ENCODE data around the gene STK39.
A peak's percentile ranks its signal among the peaks of the same experiment; 100 is the strongest.
"Not testable (repeated sequence)": the region's sequence is repeated elsewhere in the genome, so short reads cannot be mapped to it uniquely, and the experiment has no call there.

STK39 gene

GRCh38 chr2:168130346-168130745 lies 117.0 kb downstream of the STK39 start:
- DNase-seq: no peak

GRCh38 chr2:168127371-168127770 lies 120.0 kb downstream of the STK39 start:
- DNase-seq: no peak

GRCh38 chr2:168122210-168122609 lies 125.2 kb downstream of the STK39 start:
- not testable (repeated sequence) for DNase-seq

- DNase-seq: no peak
Measured at GRCh38 chr2:168120730-168121129, 126.7 kb downstream of the STK39 start.

- DNase-seq: no peak
Measured at GRCh38 chr2:168120310-168120709, 127.1 kb downstream of the STK39 start.

- peak; percentile 66 for DNase-seq
Measured at GRCh38 chr2:168119515-168120141, 127.8 kb downstream of the STK39 start.

GRCh38 chr2:168118733-168119514 lies 128.5 kb downstream of the STK39 start:
- peak; percentile 85 for DNase-seq

- no peak for DNase-seq
Measured at GRCh38 chr2:168116448-168116847, 130.9 kb downstream of the STK39 start.

GRCh38 chr2:168114619-168115018 lies 132.8 kb downstream of the STK39 start:
- no peak for DNase-seq

GRCh38 chr2:168114040-168114439 lies 133.4 kb downstream of the STK39 start:
- DNase-seq: no peak

- no peak for DNase-seq
Measured at GRCh38 chr2:168107322-168107721, 140.1 kb downstream of the STK39 start.

- no peak for DNase-seq
Measured at GRCh38 chr2:168105127-168105683, 142.2 kb downstream of the STK39 start.

GRCh38 chr2:168097431-168097830 lies 150.0 kb downstream of the STK39 start:
- no peak for DNase-seq

- DNase-seq: no peak
Measured at GRCh38 chr2:168096158-168096557, 151.2 kb downstream of the STK39 start.

- DNase-seq: no peak
Measured at GRCh38 chr2:168091986-168092385, 155.4 kb downstream of the STK39 start.

- DNase-seq: no peak
Measured at GRCh38 chr2:168090366-168091135, 156.8 kb downstream of the STK39 start.

- no peak for DNase-seq
Measured at GRCh38 chr2:168089200-168089599, 158.2 kb downstream of the STK39 start.

GRCh38 chr2:168087401-168087800 lies 160.0 kb downstream of the STK39 start:
- no peak for DNase-seq

- DNase-seq: no peak
Measured at GRCh38 chr2:168086851-168087250, 160.5 kb downstream of the STK39 start.

- DNase-seq: no peak
Measured at GRCh38 chr2:168085801-168086361, 161.5 kb downstream of the STK39 start.

- DNase-seq: no peak
Measured at GRCh38 chr2:168084288-168084687, 163.1 kb downstream of the STK39 start.

- not testable (repeated sequence) for DNase-seq
Measured at GRCh38 chr2:168081452-168081851, 165.9 kb downstream of the STK39 start.

GRCh38 chr2:168079236-168079635 lies 168.2 kb downstream of the STK39 start:
- no peak for DNase-seq

Measured in retina (tissue), 1 donor.